SK-N-MC (cell line): Measurements from ENCODE around the gene SARNP.

Experiments used
- EZH2 ChIP-seq: fragments of 200-600 bp; sonication (generic); IDR thresholded peaks from one replicate; pipeline ENCODE4 v1.6.1; 2017; ENCODE audit warnings: antibody characterized with exemption
- FOXP2 ChIP-seq: optimal IDR thresholded peaks from 2 replicates; pipeline ENCODE3; 2011; ENCODE audit warnings: mild to moderate bottlenecking, moderate library complexity; ENCODE audit not compliant: insufficient read depth; ENCODE audit errors: extremely low read length, control extremely low read depth

DNA sequence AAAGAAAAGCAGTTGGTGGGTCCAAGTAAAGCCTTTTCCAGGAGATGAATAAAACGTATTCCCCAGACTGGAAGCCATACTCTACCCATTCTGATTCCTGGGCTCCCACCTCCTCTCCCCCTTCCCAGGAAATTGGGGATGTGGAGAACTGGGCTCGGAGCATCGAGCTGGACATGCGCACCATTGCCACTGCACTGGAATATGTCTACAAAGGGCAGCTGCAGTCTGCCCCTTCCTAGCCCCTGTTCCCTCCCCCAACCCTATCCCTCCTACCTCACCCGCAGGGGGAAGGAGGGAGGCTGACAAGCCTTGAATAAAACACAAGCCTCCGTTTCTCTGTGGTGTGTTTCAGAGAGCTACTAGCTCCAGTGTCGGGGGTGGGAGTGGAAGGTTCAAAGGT, 98.2 kb downstream of the SARNP start:
- no peak for TF ChIP-seq EZH2
- TF ChIP-seq FOXP2 = no peak
